Neural progenitor cell (in vitro differentiated cells): ENCODE measurements around the gene VAX1.

Experiments
- EZH2 ChIP-seq: fragments of 200-600 bp; sonication (generic); IDR thresholded peaks from 2 replicates; pipeline ENCODE4 v1.6.1; 2017; ENCODE audit warnings: antibody characterized with exemption, mild to moderate bottlenecking, moderate library complexity
- TF ChIP-seq, protein P1 (sequence below): fragments of 200-600 bp; sonication (generic); IDR thresholded peaks from 2 replicates; pipeline ENCODE4 v1.5.1; 2017; ENCODE audit warnings: antibody characterized with exemption, mild to moderate bottlenecking

- TF ChIP-seq, protein P1, sequence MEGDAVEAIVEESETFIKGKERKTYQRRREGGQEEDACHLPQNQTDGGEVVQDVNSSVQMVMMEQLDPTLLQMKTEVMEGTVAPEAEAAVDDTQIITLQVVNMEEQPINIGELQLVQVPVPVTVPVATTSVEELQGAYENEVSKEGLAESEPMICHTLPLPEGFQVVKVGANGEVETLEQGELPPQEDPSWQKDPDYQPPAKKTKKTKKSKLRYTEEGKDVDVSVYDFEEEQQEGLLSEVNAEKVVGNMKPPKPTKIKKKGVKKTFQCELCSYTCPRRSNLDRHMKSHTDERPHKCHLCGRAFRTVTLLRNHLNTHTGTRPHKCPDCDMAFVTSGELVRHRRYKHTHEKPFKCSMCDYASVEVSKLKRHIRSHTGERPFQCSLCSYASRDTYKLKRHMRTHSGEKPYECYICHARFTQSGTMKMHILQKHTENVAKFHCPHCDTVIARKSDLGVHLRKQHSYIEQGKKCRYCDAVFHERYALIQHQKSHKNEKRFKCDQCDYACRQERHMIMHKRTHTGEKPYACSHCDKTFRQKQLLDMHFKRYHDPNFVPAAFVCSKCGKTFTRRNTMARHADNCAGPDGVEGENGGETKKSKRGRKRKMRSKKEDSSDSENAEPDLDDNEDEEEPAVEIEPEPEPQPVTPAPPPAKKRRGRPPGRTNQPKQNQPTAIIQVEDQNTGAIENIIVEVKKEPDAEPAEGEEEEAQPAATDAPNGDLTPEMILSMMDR: no peak
- no peak for TF ChIP-seq EZH2
Observed at GRCh38 chr10:117092386-117092785, 45.7 kb downstream of the VAX1 start.
